ENCODE results near the gene TRIP6.

GRCh38 chr7:100861616-100861985, 5.6 kb upstream of the TRIP6 start:
- no peak for TF ChIP-seq CTCF (tag by site-specific recombination; IDR thresholded peaks at IDR 0.05)
- TF ChIP-seq ZSCAN30 (tag by site-specific recombination; IDR thresholded peaks at IDR 0.05) = no peak
- TF ChIP-seq ZNF121 (tag by site-specific recombination; IDR thresholded peaks at IDR 0.05) = no peak
